Left colon (tissue), 2 donors: ENCODE data around the gene GIMAP5. TPM values are rescaled to one million over a fixed set of nuclear protein-coding genes. Genes with fewer than 3 reads are reported as not detected.

Source experiments
- ATAC-seq: fragments of 200-7000 bp; cut with Tn5 transposase; one replicate; pipeline ENCODE4 v1.9.1; 2020; ENCODE audit warnings: mild to moderate bottlenecking, moderate library complexity
- DNase-seq, 2 donors: peaks; one replicate each; pipeline ENCODE4 v3.0.0-alpha.2; 2020
- intact Hi-C, 2 donors: fragments of 100-400 bp; cut with DNase I in 1 of 2; cut with micrococcal nuclease in 1 of 2; formaldehyde crosslinking; loops; one replicate each; pipeline versions ENCODE4 v1.11.2 to v1.14.0; 2022; cut with DNase I, micrococcal nuclease
- total RNA-seq, 2 donors: library from RNA; stranded (reverse); fragmentation: NEBNext Ultra II Directional; extraction: Animal tissue kit (Norgen Biotek cat#: 25700); gene quantifications; one replicate each; pipeline ENCODE4 v1.2.1, GENCODE V29; 2021
- donor health status: DM: no; HTN: no; CAD: no.
- donor health status: DM: yes; HTN: yes; CAD: no.

The GIMAP5 gene
- total RNA-seq, 2 donors from 2014 or later, result 4.9 to 6.6 TPM

GRCh38 chr7:150790416-150791075 lies 53.3 kb downstream of the GIMAP5 start:
- ATAC-seq, result no peak
- intact Hi-C loops, result no loop called here
- DNase-seq, result no peak

- intact Hi-C loops, result no loop called here
- ATAC-seq (no peak), DNase-seq (no peak)
Observed at GRCh38 chr7:150791304-150791703, 54.1 kb downstream of the GIMAP5 start.

GRCh38 chr7:150791746-150792452 lies 54.7 kb downstream of the GIMAP5 start:
- no peak for ATAC-seq
- intact Hi-C loops, result no loop called here

More at GRCh38 chr7:150791746-150792452, 54.7 kb downstream of the GIMAP5 start:
- DNase-seq, result no peak

Other genes starting within 250 kb of the GIMAP5 start
- 1 to 10 TPM; 4.5 to 8.7 TPM for gene GIMAP7, start 222.5 kb upstream of the GIMAP5 start, total RNA-seq
- gene GIMAP4, start 170.0 kb upstream of the GIMAP5 start, total RNA-seq, result 10 to 100 TPM in 1 of 2 donors, 1 to 10 TPM in 1; 8.4 to 16.2 TPM
- 1 to 10 TPM; 6.4 to 8.5 TPM for gene GIMAP6, start 105.0 kb upstream of the GIMAP5 start, total RNA-seq
- 1 to 10 TPM; 6.8 TPM for gene GIMAP2, start 51.7 kb upstream of the GIMAP5 start, total RNA-seq
- 1 to 10 TPM; 1.1 to 2.4 TPM for gene GIMAP1, start 20.8 kb upstream of the GIMAP5 start, total RNA-seq
- gene TMEM176B, start 62.9 kb downstream of the GIMAP5 start, total RNA-seq, result 100 to 1,000 TPM; 173 to 355 TPM
- gene TMEM176A, start 63.4 kb downstream of the GIMAP5 start, total RNA-seq, result 100 to 1,000 TPM; 118 to 275 TPM
- gene AOC1, start 115.1 kb downstream of the GIMAP5 start, total RNA-seq, result 100 to 1,000 TPM; 566 to 682 TPM
- 10 to 100 TPM in 1 of 2 donors, under 1 TPM in 1; 0.92 to 10.4 TPM for gene KCNH2, start 240.9 kb downstream of the GIMAP5 start, total RNA-seq